ENCODE measurements around the gene IQCK. TPM values are rescaled to one million over a fixed set of nuclear protein-coding genes. Genes with fewer than 3 reads are reported as not detected.

IQCK gene
- polyA plus RNA-seq, 3 donors, result 0.52 to 1.2 (median 0.58) TPM

GRCh38 chr16:19883296-19883965 is 165.4 kb downstream of the IQCK start:
- WGBS (ENCODE audit: insufficient coverage), result 3% methylated on average over 30 of the region's 35 CpGs

More at GRCh38 chr16:19883296-19883965, 165.4 kb downstream of the IQCK start:
- H3K4me3 ChIP-seq (replicated peaks in 1 of 3; ENCODE audit: low read depth in 2 of 3, low read length in 3 of 3), result peak overlapping the region in 1 of 3 experiments; percentile 28
- peaks cover 4 to 16% of the 10 kb centered on the region in 2 donors for H3K9me3 ChIP-seq (replicated peaks in 1 of 2; ENCODE audit: control insufficient read depth in 1 of 2, insufficient read depth in 1 of 2, low read length in 2 of 2)
- no peak overlapping the region for H3K27ac Mint-ChIP-seq
- H3K4me3 Mint-ChIP-seq, result peak overlapping the region; percentile 31 to 84
- intact Hi-C loops (cut with micrococcal nuclease), result loop anchor here in 1 of 2 donors (10.0 kb wide), 1 partner anchor 799 kb away; no protein-coding TSS in a partner anchor
- peak overlapping the region; percentile 94 for H3K4me2 ChIP-seq (replicated peaks; ENCODE audit: extremely low read depth, low read length, poor library complexity, severe bottlenecking)
- no peak overlapping the region for H3K27ac ChIP-seq (ENCODE audit: low read depth in 1 of 2, low read length in 2 of 2)
- TF ChIP-seq CTCF (IDR thresholded peaks at IDR 0.05), result no peak
- H3K4me1 Mint-ChIP-seq, result peaks cover 22% of the 10 kb centered on the region
- H3K9me3 Mint-ChIP-seq, result peaks cover 0 to 27% (median 7%) of the 10 kb centered on the region in 7 donors
- peaks cover 5% of the 10 kb centered on the region in 2 donors for H3K36me3 Mint-ChIP-seq
- peaks cover 48 to 55% (median 55%) of the 10 kb centered on the region in 3 donors for H3K27me3 Mint-ChIP-seq (ENCODE audit: low read depth in 3 of 3)
- no peak overlapping the region for H3K9ac ChIP-seq (ENCODE audit: insufficient read depth, low read length, poor library complexity, severe bottlenecking)
- H3K4me1 ChIP-seq (ENCODE audit: control insufficient read depth in 1 of 2, insufficient read depth in 2 of 2, low read length in 2 of 2), result peaks cover 22 to 31% of the 10 kb centered on the region in 2 donors
- no peaks in the 10 kb centered on the region for H3K79me2 ChIP-seq (ENCODE audit: insufficient read depth, low read length)
- H3K27me3 ChIP-seq (ENCODE audit: control insufficient read depth in 2 of 2, insufficient read depth in 2 of 2, low read length in 2 of 2), result peaks cover 34 to 52% of the 10 kb centered on the region in 2 donors
- H2AFZ ChIP-seq (ENCODE audit: insufficient read depth, low read depth, low read length, poor library complexity, severe bottlenecking), result no peak overlapping the region
- H3K36me3 ChIP-seq (replicated peaks in 1 of 2; ENCODE audit: control insufficient read depth in 1 of 2, insufficient read depth in 2 of 2, low read length in 2 of 2), result no peaks in the 10 kb centered on the region
- no peak for DNase-seq
- H4K20me1 ChIP-seq (ENCODE audit: insufficient read depth, low read length), result no peaks in the 10 kb centered on the region
